Measurements from ENCODE around the gene LSAMP.
A peak's percentile ranks its signal among the peaks of the same experiment; 100 is the strongest.

The LSAMP gene

GRCh38 chr3:116285781-116286421 is 159.4 kb downstream of the LSAMP start:
- no peak for DNase-seq

DNA sequence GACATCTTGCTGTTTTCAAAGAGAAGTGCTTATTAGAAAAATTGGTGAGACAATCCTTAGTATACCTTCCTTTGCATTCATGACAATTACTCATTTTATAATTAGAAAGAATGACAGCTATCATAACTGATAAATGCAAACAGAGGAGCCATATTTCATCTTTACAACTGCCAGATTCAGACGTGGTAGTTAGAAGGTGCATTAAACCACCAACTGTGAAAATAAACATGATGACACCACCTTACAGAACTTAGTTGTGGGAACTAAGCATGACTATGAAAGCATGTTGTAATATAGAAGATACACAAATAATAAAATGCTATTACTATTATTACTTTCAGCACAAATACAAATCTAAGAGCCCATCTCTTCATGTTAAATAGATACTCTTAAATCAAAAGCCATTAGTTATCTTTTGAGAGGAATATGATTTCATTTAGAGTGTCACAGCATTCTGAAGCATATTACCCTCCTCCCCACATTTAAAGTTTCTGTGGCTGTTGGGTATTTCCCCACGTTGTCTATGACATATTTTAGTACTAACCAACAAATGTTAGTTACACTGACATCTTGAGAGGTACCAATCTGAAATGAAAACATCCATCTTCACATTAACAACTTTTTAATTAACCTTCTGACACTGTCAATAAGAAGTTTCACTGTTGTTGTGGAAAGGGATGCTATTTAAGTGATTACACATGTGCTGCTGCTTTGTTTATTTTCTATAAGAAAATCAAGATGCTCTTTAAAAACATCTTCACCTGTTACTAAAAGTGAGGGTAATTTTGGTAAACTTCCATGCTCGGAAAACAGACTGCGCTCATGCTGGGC is 163.8 kb downstream of the LSAMP start:
- DNase-seq = no peak

DNA sequence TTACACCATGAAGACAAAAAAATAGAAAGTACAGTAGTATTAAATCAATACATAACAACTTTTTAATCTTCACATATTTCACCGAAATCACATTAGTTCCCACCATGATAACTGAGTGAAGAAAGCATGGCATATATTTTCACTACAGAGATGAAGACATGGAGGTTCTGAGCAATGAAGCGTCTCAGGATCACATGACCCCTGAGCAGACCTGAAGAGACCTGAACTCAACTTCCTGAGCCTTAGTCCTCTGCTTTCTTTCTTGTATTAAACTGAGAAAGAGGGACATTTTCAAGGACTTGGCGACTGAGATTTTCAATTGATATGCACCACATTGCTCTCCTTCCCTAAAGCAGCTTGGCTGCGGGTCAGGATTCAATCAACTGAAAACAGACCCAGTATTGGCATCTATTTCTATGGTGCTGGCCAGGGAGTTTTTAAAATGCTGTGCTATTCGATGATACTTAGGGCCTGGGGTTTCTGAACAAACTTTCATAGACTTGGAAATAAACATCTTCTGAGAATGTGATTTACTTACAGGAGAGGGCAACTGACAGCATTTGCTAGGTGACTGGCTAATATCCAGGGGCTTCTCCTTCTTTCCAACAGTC is 165.1 kb downstream of the LSAMP start:
- no peak for DNase-seq

GRCh38 chr3:116276675-116277074 is 168.6 kb downstream of the LSAMP start:
- DNase-seq = peak; percentile 40

DNA sequence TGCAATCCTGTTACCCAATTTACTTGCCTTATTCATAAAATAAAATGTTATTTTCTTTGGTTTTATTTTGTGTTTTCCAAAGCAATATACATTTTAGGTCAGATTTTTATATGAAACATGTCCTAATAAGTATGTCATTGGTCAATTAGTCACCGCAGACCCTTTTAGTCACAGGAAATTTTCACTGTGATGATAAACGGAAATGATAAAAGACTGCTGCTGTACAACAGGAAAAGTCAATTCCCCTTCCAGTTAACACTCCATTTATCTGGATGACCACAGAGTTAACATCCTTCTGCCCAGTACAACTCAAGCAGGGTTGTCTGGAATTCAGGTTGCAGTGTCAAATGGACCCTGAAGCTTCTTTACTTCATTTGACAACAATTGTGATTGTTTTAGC is 175.2 kb downstream of the LSAMP start:
- no peak for DNase-seq

DNA sequence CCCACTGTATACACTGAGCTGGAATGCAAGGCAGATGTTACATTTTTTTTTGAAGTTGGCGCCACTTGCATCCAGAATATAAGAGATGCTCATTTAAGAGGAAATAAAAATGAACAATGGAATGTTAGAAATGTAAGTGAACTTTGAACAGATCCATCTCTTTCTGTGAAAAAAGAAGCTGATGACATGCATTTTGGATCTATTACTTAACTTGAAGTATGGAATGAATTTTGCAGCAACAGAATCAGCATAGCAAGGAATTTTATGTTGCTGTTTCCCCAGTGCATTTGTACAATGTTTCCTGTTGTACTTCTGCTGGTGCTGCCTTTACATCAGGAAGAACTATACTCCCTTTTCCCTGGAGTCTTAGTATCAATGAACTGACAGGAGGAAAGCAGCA is 178.2 kb downstream of the LSAMP start:
- DNase-seq = no peak

- no peak for DNase-seq
Measured at GRCh38 chr3:116265976-116266584, 179.2 kb downstream of the LSAMP start.

DNA sequence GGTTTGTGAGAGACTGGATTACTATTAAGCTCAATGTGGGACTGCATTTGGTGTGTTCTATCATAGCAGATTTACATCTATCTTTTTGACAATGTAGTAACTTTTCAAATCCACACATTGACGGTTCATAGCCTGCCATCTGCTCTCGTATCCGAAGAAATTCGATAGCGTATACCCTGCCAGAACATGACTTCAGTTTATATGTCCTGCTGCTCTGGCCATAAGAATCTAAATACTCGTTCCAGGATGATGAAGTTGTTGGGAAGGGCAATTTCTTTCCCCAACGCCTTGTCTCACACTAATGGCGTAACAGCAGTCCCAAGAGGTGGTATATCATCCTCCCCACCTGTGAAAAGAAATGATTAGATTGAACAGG is 180.0 kb downstream of the LSAMP start:
- DNase-seq = no peak

GRCh38 chr3:116264546-116265319 is 180.6 kb downstream of the LSAMP start:
- DNase-seq = no peak

- no peak for DNase-seq
Measured at GRCh38 chr3:116263842-116264545, 181.3 kb downstream of the LSAMP start.

GRCh38 chr3:116260491-116260890 is 184.8 kb downstream of the LSAMP start:
- no peak for DNase-seq

DNA sequence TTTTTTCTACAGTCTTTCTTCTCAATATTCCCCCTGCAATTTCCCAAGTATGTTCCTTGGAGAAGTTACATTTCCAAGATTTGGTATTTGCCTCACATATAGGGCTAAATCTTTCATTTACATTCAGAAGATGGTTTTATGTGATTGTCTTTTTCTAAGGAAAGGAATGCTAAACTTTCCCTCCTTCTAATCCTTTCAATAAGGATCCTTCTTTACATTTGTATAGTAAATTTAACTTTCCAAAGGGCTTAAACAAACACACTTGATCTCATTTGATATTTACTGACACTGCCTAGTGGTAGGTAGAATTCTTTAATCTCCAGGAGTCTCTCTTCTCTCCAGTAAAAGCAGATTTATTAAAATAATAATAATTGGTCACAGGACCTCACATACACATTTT is 185.3 kb downstream of the LSAMP start:
- no peak for DNase-seq

GRCh38 chr3:116256843-116257485 is 188.3 kb downstream of the LSAMP start:
- DNase-seq = no peak

DNA sequence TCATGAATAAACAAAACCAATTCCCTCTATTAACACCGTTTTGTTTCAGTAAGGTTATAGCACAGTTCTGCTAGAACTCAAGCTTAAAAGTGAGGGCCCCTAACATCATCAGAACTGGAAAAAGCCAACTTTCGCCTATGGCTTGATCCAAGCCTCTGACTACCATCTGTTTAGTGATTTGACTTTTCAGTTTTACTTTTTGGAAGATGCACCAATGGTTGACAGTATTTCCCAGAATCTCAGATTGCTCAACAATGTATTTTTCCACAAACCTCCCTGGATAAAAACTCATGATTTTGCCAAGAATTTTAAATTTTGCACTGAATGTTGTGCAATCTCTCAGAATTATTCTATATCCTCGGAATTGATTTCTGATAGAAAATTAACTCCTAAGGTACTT is 190.7 kb downstream of the LSAMP start:
- DNase-seq = no peak

- no peak for DNase-seq
Measured at GRCh38 chr3:116253511-116253910, 191.8 kb downstream of the LSAMP start.

DNA sequence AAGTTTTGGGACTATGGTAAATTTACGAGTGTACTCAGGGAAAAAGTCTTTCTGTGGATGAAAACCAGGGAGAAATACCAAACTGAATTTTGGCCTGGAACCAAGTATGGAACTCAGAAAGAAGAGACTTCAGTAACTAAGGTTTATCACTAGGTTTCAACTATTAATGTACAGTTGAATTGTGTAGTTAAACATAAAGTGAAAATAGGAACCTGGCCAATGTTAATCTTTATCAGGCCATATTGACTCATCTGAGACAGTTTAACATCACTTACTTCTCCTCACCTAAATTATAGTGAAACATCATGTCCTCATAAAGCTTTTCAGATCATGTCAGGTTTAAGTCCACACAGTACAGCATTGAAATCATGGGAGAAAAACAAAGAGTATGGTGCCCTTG is 197.7 kb downstream of the LSAMP start:
- no peak for DNase-seq

DNA sequence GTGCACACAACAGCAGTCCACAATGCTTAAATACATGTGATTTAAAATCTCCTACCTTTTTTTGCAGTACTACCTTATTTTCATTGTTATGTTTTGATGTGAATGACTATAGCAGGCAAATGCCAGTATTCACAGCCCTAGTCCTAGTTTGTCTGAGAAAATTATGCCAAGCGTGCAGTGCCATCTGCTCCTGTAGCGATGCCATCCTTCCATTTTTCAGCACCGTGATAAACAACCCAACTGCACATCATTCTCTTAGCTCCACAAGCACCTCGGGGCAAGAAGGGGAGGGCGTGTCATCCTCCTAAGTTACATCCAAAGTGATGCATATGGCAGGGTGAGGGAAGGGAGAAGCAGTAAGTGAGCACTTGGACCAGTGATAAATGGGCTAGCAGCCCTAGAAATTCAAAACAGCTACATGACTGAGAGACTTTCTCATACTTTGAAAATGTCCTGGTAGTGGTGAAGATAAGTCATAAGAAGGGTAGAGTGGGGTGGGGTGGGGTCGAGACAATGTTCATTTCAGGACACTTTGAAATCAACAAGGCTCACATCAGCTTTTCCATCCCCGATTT is 198.8 kb downstream of the LSAMP start:
- no peak for DNase-seq

DNA sequence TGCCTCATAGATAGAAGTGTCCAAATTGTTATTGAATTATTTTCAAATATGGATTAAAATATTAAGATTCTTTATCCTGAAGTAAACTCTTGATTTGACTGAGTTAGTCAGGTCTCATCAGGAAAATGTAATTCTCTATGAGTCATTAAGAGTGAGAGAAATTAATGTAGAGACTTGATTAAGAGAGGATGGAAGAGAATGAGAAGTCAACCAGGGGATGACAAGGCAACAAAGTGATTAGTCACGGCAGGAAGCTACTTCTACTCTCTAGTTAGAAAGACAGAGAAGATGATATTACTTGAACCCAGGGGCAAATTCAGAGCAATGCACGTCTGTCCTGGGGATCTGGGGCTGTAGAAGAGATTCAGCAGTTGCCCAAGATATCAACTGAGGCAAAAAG is 202.5 kb downstream of the LSAMP start:
- no peak for DNase-seq

GRCh38 chr3:116241677-116242076 is 203.6 kb downstream of the LSAMP start:
- no peak for DNase-seq

DNA sequence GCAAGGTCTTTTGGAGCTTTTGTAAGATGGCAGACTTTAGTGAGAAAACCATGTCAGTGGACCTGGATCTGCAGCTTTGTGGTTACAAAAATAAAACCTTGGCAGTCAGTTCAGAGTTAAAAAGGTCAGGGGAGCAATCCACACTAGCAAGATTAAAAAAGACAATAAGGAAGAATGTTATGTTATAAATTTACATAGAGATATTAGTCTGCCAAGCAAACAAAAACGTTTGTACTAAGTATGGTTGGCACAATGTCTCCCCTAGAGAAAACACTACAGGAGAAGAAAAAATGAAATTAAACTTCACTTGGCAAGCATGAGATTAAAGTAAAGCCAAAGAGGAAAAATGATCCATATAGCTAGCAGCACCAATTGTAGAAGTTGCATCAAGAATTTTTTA is 205.0 kb downstream of the LSAMP start:
- DNase-seq = no peak

DNA sequence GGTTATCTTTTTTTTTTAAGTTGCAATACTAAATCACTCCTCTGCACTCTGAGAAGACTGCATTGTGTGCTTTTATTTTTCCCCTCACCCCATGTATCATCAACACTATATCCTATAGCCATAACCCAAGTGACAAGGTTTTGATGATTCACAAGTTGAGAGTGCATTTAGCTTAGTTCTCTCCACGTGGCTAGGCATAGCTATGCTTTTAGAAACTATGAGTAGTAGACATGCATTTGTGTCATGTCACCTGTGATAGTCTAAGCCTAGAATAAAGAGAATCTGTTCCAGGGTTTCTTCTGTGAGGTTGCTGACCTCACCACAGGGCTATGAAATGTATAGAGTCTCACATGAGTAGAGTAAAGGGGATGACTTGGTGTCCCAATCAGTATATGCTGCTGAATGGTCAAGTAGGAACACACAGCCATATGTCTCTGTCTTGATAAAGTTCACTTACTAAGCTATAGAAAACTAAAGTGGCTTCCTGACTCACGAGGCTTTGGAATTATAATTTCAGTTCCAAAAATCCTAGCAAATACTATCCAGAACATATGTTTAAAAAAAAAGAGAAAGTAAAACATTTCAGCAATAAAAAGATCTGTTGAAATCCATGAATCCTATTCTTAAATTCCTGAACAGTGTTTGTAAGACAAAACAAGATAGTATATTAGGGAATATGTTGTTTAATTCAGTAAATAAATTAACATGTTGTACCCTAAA is 206.3 kb downstream of the LSAMP start:
- no peak for DNase-seq

Measured in retina (tissue), 1 donor.